HG03565 (cell line): Measurements from ENCODE around the gene IMMP2L.

Source experiments
- ATAC-seq: cut with Tn5 transposase; IDR thresholded peaks from one replicate; pipeline ENCODE4 v1.9.1; 2021; ENCODE audit warnings: mild to moderate bottlenecking, moderate library complexity; ENCODE audit not compliant: unreplicated experiment

IMMP2L gene

GRCh38 chr7:111180338-111180737 is 382.0 kb downstream of the IMMP2L start:
- ATAC-seq, result no peak

GRCh38 chr7:111175908-111176441 is 386.3 kb downstream of the IMMP2L start:
- ATAC-seq, result no peak

- ATAC-seq, result no peak
Measured at GRCh38 chr7:111174510-111174909, 387.8 kb downstream of the IMMP2L start.

GRCh38 chr7:111173990-111174389 is 388.3 kb downstream of the IMMP2L start:
- ATAC-seq, result peak; percentile 49

- no peak for ATAC-seq
Measured at GRCh38 chr7:111173528-111173927, 388.8 kb downstream of the IMMP2L start.

GRCh38 chr7:111172564-111173257 is 389.6 kb downstream of the IMMP2L start:
- no peak for ATAC-seq

- no peak for ATAC-seq
Measured at GRCh38 chr7:111168182-111168581, 394.1 kb downstream of the IMMP2L start.

GRCh38 chr7:111164442-111164841 is 397.9 kb downstream of the IMMP2L start:
- ATAC-seq, result no peak

GRCh38 chr7:111162692-111163091 is 399.6 kb downstream of the IMMP2L start:
- no peak for ATAC-seq

- no peak for ATAC-seq
Measured at GRCh38 chr7:111160297-111160696, 402.0 kb downstream of the IMMP2L start.

GRCh38 chr7:111159426-111159825 is 402.9 kb downstream of the IMMP2L start:
- ATAC-seq, result no peak

GRCh38 chr7:111150709-111151108 is 411.6 kb downstream of the IMMP2L start:
- no peak for ATAC-seq

GRCh38 chr7:111147708-111148533 is 414.4 kb downstream of the IMMP2L start:
- no peak for ATAC-seq

GRCh38 chr7:111146136-111146535 is 416.2 kb downstream of the IMMP2L start:
- no peak for ATAC-seq

- no peak for ATAC-seq
Measured at GRCh38 chr7:111145472-111145871, 416.8 kb downstream of the IMMP2L start.

- ATAC-seq, result no peak
Measured at GRCh38 chr7:111140091-111140865, 422.0 kb downstream of the IMMP2L start.

GRCh38 chr7:111138586-111138985 is 423.7 kb downstream of the IMMP2L start:
- ATAC-seq, result no peak

- peak; percentile 96 for ATAC-seq
Measured at GRCh38 chr7:111138193-111138569, 424.1 kb downstream of the IMMP2L start.

GRCh38 chr7:111137296-111138192 is 424.7 kb downstream of the IMMP2L start:
- ATAC-seq, result peak; percentile 62

- ATAC-seq, result no peak
Measured at GRCh38 chr7:111132833-111133232, 429.5 kb downstream of the IMMP2L start.
